GM12878 (cell line): Measurements from ENCODE around the gene LKAAEAR1. TPM values are rescaled to one million over a fixed set of nuclear protein-coding genes. Genes with fewer than 3 reads are reported as not detected.
A peak's percentile ranks its signal among the peaks of the same experiment; 100 is the strongest.

ENCODE experiments used
- BHLHE40 ChIP-seq, 2 experiments: fragments of 450-650 bp in 1 of 2; IDR thresholded peaks; 2 replicates each; pipeline ENCODE4 v1.6.1; 2011 to 2017; ENCODE audit warnings: low read depth in 2 of 2, borderline replicate concordance in 1 of 2, improper control_type of control experiment in 1 of 2, low read length in 1 of 2, mild to moderate bottlenecking in 1 of 2
- BRCA1 ChIP-seq: IDR thresholded peaks from 2 replicates; pipeline ENCODE4 v1.6.1; 2011; ENCODE audit warnings: low read depth, low read length, improper control_type of control experiment
- CBX3 ChIP-seq: fragments of 200-600 bp; sonication (generic); IDR thresholded peaks from 2 replicates; pipeline ENCODE4 v1.6.1; 2016; ENCODE audit warnings: low read depth, borderline replicate concordance
- DPF2 ChIP-seq: fragments of 450-650 bp; IDR thresholded peaks from 2 replicates; pipeline ENCODE4 v1.6.1; 2017; ENCODE audit warnings: mild to moderate bottlenecking
- EGR1 ChIP-seq, 2 experiments: IDR thresholded peaks; 1 replicate in 1 of 2; 2 replicates in 1 of 2; pipeline ENCODE4 v1.6.1; 2011 to 2012; ENCODE audit warnings: low read depth in 2 of 2, low read length in 2 of 2, borderline replicate concordance in 1 of 2, mild to moderate bottlenecking in 1 of 2, moderate library complexity in 1 of 2
- FOXK2 ChIP-seq: fragments of 450-650 bp; IDR thresholded peaks from 2 replicates; pipeline ENCODE4 v1.6.1; 2017; ENCODE audit warnings: mild to moderate bottlenecking, moderate library complexity
- GABPA ChIP-seq: IDR thresholded peaks from 2 replicates; pipeline ENCODE4 v1.6.1; 2014; ENCODE audit warnings: antibody characterized with exemption, low read depth, mild to moderate bottlenecking, inconsistent platforms
- HSF1 ChIP-seq: fragments of 150-350 bp; IDR thresholded peaks from 2 replicates; pipeline ENCODE4 v1.6.1; 2014; ENCODE audit warnings: mild to moderate bottlenecking, low read depth, low read length
- MAX ChIP-seq: IDR thresholded peaks from 2 replicates; pipeline ENCODE4 v1.6.1; 2012; ENCODE audit warnings: low read depth, low read length, improper control_type of control experiment
- MEF2A ChIP-seq: IDR thresholded peaks from 2 replicates; pipeline ENCODE4 v1.6.1; 2011; ENCODE audit warnings: low read depth, mild to moderate bottlenecking, low read length, moderate library complexity; ENCODE audit not compliant: insufficient read depth
- MEF2B ChIP-seq: fragments of 450-650 bp; IDR thresholded peaks from 2 replicates; pipeline ENCODE4 v1.6.1; 2018; ENCODE audit warnings: mild to moderate bottlenecking, moderate library complexity; ENCODE audit not compliant: partially characterized antibody, poor library complexity, severe bottlenecking
- MYB ChIP-seq: fragments of 150-350 bp; IDR thresholded peaks from 2 replicates; pipeline ENCODE4 v1.6.1; 2014; ENCODE audit warnings: mild to moderate bottlenecking, low read depth, low read length, borderline replicate concordance
- NKRF ChIP-seq: fragments of 450-650 bp; conservative IDR thresholded peaks from 2 replicates; pipeline ENCODE4 v1.6.1; 2017; ENCODE audit warnings: mild to moderate bottlenecking, moderate library complexity
- PBX3 ChIP-seq: IDR thresholded peaks from 2 replicates; pipeline ENCODE4 v1.6.1; 2011; ENCODE audit warnings: mild to moderate bottlenecking, low read depth, low read length, moderate library complexity; ENCODE audit not compliant: insufficient replicate concordance
- PRDM15 ChIP-seq: fragments of 450-650 bp; formaldehyde crosslinking; IDR thresholded peaks from 2 replicates; pipeline ENCODE4 v1.4.0; 2020; ENCODE audit warnings: mild to moderate bottlenecking, moderate library complexity
- RBBP5 ChIP-seq: fragments of 200-600 bp; sonication (generic); conservative IDR thresholded peaks from 2 replicates; pipeline ENCODE4 v1.6.1; 2016
- RUNX3 ChIP-seq: IDR thresholded peaks from 2 replicates; pipeline ENCODE4 v1.6.1; 2012; ENCODE audit warnings: low read length, inconsistent platforms
- SREBF2 ChIP-seq: IDR thresholded peaks from 2 replicates; pipeline ENCODE4 v1.6.1; 2012; ENCODE audit warnings: mild to moderate bottlenecking, low read length
- SUPT20H ChIP-seq: IDR thresholded peaks from 2 replicates; pipeline ENCODE4 v1.6.1; 2011; ENCODE audit warnings: low read depth, mild to moderate bottlenecking, low read length, moderate library complexity, borderline replicate concordance; ENCODE audit not compliant: control insufficient read depth
- TAF1 ChIP-seq: IDR thresholded peaks from 2 replicates; pipeline ENCODE4 v1.6.1; 2011; ENCODE audit warnings: mild to moderate bottlenecking, low read depth, low read length, borderline replicate concordance
- TBL1XR1 ChIP-seq: IDR thresholded peaks from 2 replicates; pipeline ENCODE4 v1.6.1; 2012; ENCODE audit warnings: low read depth, low read length, improper control_type of control experiment
- polyA plus RNA-seq, 11 experiments: library from polyadenylated mRNA; depleted of rRNA in 4 of 11; unstranded in 6 of 11; stranded (reverse) in 5 of 11; fragments of >200 nt; fragmentation: Nextera tagmentation in 4 of 11; fragmentation: Illumina TruSeq in 1 of 11; extraction: Ambion mirVana in 4 of 11; extraction: Trizol in 1 of 11; gene quantifications; 1 replicate in 1 of 11; 2 replicates in 10 of 11; pipeline versions ENCODE4 v1.2.1 to v1.2.3, GENCODE V29; 2011 to 2016; ENCODE audit warnings: inconsistent platforms in 2 of 11, missing spikeins in 2 of 11, low read depth in 1 of 11
- total RNA-seq, 4 experiments: library from RNA; depleted of rRNA in 3 of 4; stranded (reverse); fragments of >200 nt in 3 of 4; fragmentation: Illumina TruSeq in 1 of 4; extraction: Trizol in 1 of 4; gene quantifications; 2 replicates each; pipeline versions ENCODE4 v1.2.1 to v1.2.3, GENCODE V29; 2013 to 2021

Gene LKAAEAR1
- total and polyA plus RNA-seq, 10 of the 15 experiments (the other 5 are each of a cell fraction or from before 2014, with no cell fraction given): not detected

- TF ChIP-seq CBX3: no peak
- no peak for TF ChIP-seq HSF1
- TF ChIP-seq MYB: no peak
- peak; percentile 71 for TF ChIP-seq TBL1XR1
- no peak for TF ChIP-seq SREBF2
- TF ChIP-seq TAF1: 0 out of 2 replicates have a peak, but pooled peaks have one; percentile 5
- no peak for TF ChIP-seq PRDM15
- TF ChIP-seq SUPT20H: no peak
- no peak for TF ChIP-seq PBX3
- TF ChIP-seq MEF2B: no peak
- peak; percentile 38 to 76; a peak in 3 of 4 replicates for TF ChIP-seq BHLHE40 (IDR thresholded peaks at IDR 0.05; ENCODE audit: borderline replicate concordance in 1 of 2, low read depth in 2 of 2, low read length in 1 of 2)
- 0 out of 2 replicates have a peak, but pooled peaks have one; percentile 56 for TF ChIP-seq MAX
- 0 out of 2 replicates have a peak, but pooled peaks have one; percentile 40 for TF ChIP-seq DPF2
- peak; percentile 83 for TF ChIP-seq NKRF
- no peak for TF ChIP-seq GABPA
- no peak for TF ChIP-seq FOXK2
- no peak for TF ChIP-seq RBBP5
- TF ChIP-seq MEF2A: no peak
- no peak for TF ChIP-seq EGR1 (IDR thresholded peaks at IDR 0.05; ENCODE audit: borderline replicate concordance in 1 of 2, low read depth in 2 of 2, low read length in 2 of 2)
- no peak for TF ChIP-seq BRCA1
- TF ChIP-seq RUNX3: peak; percentile 70
Observed at GRCh38 chr20:64062596-64063388, 21.4 kb downstream of the LKAAEAR1 start, which contains the start of gene TCEA2 (continued).
